HEK293T (cell line): ENCODE data around the gene SLC12A7.
"Not testable (repeated sequence)": the region's sequence is repeated elsewhere in the genome, so short reads cannot be mapped to it uniquely, and the experiment has no call there.

Experiments used
- CTCF ChIA-PET: fragments of 350-600 bp; formaldehyde crosslinking; extraction: SDS; loops from one replicate; lab custom pipeline; 2021; ENCODE audit warnings: antibody characterized with exemption, inconsistent platforms; lab: Yijun Ruan, JAX
- POLR2A ChIA-PET: fragments of 350-600 bp; formaldehyde crosslinking; extraction: SDS; loops from one replicate; lab custom pipeline; 2020; ENCODE audit warnings: antibody characterized with exemption, inconsistent platforms; lab: Yijun Ruan, JAX
- DNase-seq: peaks from one replicate; pipeline ENCODE4 v3.0.0; 2012; ENCODE audit warnings: mixed read lengths; ENCODE audit errors: extremely low spot score
- ARNT ChIP-seq: fragments of 450-650 bp; IDR thresholded peaks from 2 replicates; pipeline ENCODE4 v1.6.1; 2017; ENCODE audit warnings: mild to moderate bottlenecking
- BHLHE40 ChIP-seq: fragments of 450-650 bp; IDR thresholded peaks from 2 replicates; pipeline ENCODE4 v1.6.1; 2016; ENCODE audit warnings: mild to moderate bottlenecking, moderate library complexity, borderline replicate concordance
- CTBP1 ChIP-seq: fragments of 450-650 bp; IDR thresholded peaks from 2 replicates; pipeline ENCODE4 v1.6.1; 2016; ENCODE audit warnings: borderline replicate concordance
- ELF4 ChIP-seq: fragments of 450-650 bp; IDR thresholded peaks from 2 replicates; pipeline ENCODE4 v1.6.1; 2017; ENCODE audit warnings: antibody characterized with exemption
- FOXA1 ChIP-seq: fragments of 450-650 bp; IDR thresholded peaks from 2 replicates; pipeline ENCODE4 v1.6.1; 2016; ENCODE audit warnings: mild to moderate bottlenecking
- FOXK2 ChIP-seq: fragments of 450-650 bp; IDR thresholded peaks from 2 replicates; pipeline ENCODE4 v1.6.1; 2016; ENCODE audit warnings: mild to moderate bottlenecking
- FOXM1 ChIP-seq: fragments of 450-650 bp; IDR thresholded peaks from 2 replicates; pipeline ENCODE4 v1.6.1; 2017; ENCODE audit warnings: mild to moderate bottlenecking, borderline replicate concordance
- HDGF ChIP-seq: fragments of 450-650 bp; IDR thresholded peaks from 2 replicates; pipeline ENCODE4 v1.6.1; 2017; ENCODE audit warnings: antibody characterized with exemption, borderline replicate concordance
- L3MBTL2 ChIP-seq: fragments of 450-650 bp; conservative IDR thresholded peaks from 2 replicates; pipeline ENCODE4 v1.6.1; 2016; ENCODE audit warnings: mild to moderate bottlenecking
- LEF1 ChIP-seq: fragments of 450-650 bp; IDR thresholded peaks from 2 replicates; pipeline ENCODE4 v1.6.1; 2017; ENCODE audit warnings: mild to moderate bottlenecking, borderline replicate concordance
- NFRKB ChIP-seq: fragments of 450-650 bp; IDR thresholded peaks from 2 replicates; pipeline ENCODE4 v1.6.1; 2016; ENCODE audit warnings: mild to moderate bottlenecking, moderate library complexity
- PKNOX1 ChIP-seq: fragments of 450-650 bp; IDR thresholded peaks from 2 replicates; pipeline ENCODE4 v1.6.1; 2016
- SP1 ChIP-seq: fragments of 450-650 bp; IDR thresholded peaks from 2 replicates; pipeline ENCODE4 v1.6.1; 2017
- SUZ12 ChIP-seq: fragments of 450-650 bp; IDR thresholded peaks from 2 replicates; pipeline ENCODE4 v1.6.1; 2016; ENCODE audit warnings: mild to moderate bottlenecking
- TARDBP ChIP-seq: fragments of 450-650 bp; IDR thresholded peaks from 2 replicates; pipeline ENCODE4 v1.6.1; 2016
- ZNF384 ChIP-seq: fragments of 450-650 bp; IDR thresholded peaks from 2 replicates; pipeline ENCODE4 v1.6.1; 2016

Gene SLC12A7

GRCh38 chr5:1061916-1062315, 49.9 kb downstream of the SLC12A7 start:
- CTCF ChIA-PET, result no interaction called here
- no peak for TF ChIP-seq TARDBP
- POLR2A ChIA-PET, result no interaction called here
- DNase-seq, result no peak

GRCh38 chr5:1061292-1061691, 50.6 kb downstream of the SLC12A7 start:
- CTCF ChIA-PET, POLR2A ChIA-PET, DNase-seq: not testable (repeated sequence)

GRCh38 chr5:1060535-1060981, 51.3 kb downstream of the SLC12A7 start:
- DNase-seq, result no peak
- ChIA-PET POLR2A (no interaction called here), CTCF (no interaction called here)
- TF ChIP-seq FOXA1 (no peak), HDGF (no peak), LEF1 (no peak), ZNF384 (no peak), SUZ12 (no peak), ELF4 (no peak), CTBP1 (no peak), NFRKB (no peak), BHLHE40 (no peak), ARNT (no peak), SP1 (no peak), L3MBTL2 (no peak), TARDBP (no peak)

- ChIA-PET CTCF (no interaction called here), POLR2A (no interaction called here)
- DNase-seq, result no peak
- TF ChIP-seq ZNF384 (no peak), ARNT (no peak), LEF1 (no peak), TARDBP (no peak), FOXA1 (no peak), SP1 (no peak), BHLHE40 (no peak), FOXK2 (no peak), ELF4 (no peak), NFRKB (no peak), CTBP1 (no peak), HDGF (no peak), FOXM1 (no peak), PKNOX1 (no peak), SUZ12 (no peak), L3MBTL2 (no peak)
Measured at GRCh38 chr5:1059884-1060263, 52.0 kb downstream of the SLC12A7 start.

GRCh38 chr5:1058988-1059883, 52.6 kb downstream of the SLC12A7 start:
- no peak for DNase-seq
- TF ChIP-seq PKNOX1, result no peak
- no peak for TF ChIP-seq NFRKB
- no peak for TF ChIP-seq ELF4
- TF ChIP-seq BHLHE40, result no peak
- no peak for TF ChIP-seq HDGF
- no peak for TF ChIP-seq FOXM1
- no peak for TF ChIP-seq FOXA1
- no peak for TF ChIP-seq SP1
- no peak for TF ChIP-seq FOXK2
- no peak for TF ChIP-seq LEF1
- TF ChIP-seq ARNT, result no peak
- no peak for TF ChIP-seq SUZ12
- TF ChIP-seq L3MBTL2, result no peak
- no peak for TF ChIP-seq CTBP1
- no peak for TF ChIP-seq ZNF384
- no peak for TF ChIP-seq TARDBP
- ChIA-PET POLR2A (no interaction called here), CTCF (no interaction called here)

GRCh38 chr5:1058083-1058945, 53.5 kb downstream of the SLC12A7 start:
- TF ChIP-seq SP1 (no peak), ZNF384 (no peak), HDGF (no peak), ARNT (no peak), PKNOX1 (no peak), ELF4 (no peak)
- no peak for DNase-seq
- POLR2A ChIA-PET, result no interaction called here
- CTCF ChIA-PET, result interaction anchor here (1.0 kb wide), 1 partner anchor 50 kb away, joined by 3 read pairs; no protein-coding TSS in a partner anchor
